K562 (cell line): ENCODE measurements around the gene SLC16A14. TPM values are rescaled to one million over a fixed set of nuclear protein-coding genes. Genes with fewer than 3 reads are reported as not detected.

Experiments used
- ATAC-seq: fragments of 200-7000 bp; cut with Tn5 transposase; 3 replicates; pipeline ENCODE4 v1.9.1; 2020; ENCODE audit warnings: moderate library complexity
- BruUV-seq: library from RNA; stranded (reverse); fragments of 400-500 nt; replicated peaks from 2 replicates; lab custom pipeline; 2021; lab: Mats Ljungman, UMichigan
- CTCF ChIA-PET: fragments of 300-600 bp; formaldehyde crosslinking; extraction: SDS; loops from one replicate; lab custom pipeline; 2021; ENCODE audit warnings: low intra/inter-chr PET ratio; lab: Yijun Ruan, JAX
- POLR2A ChIA-PET: fragments of 300-600, 350-650 bp; sonication (Branson Sonifier 250); formaldehyde crosslinking; extraction: SDS; loops from one replicate; lab custom pipeline; 2021; ENCODE audit warnings: antibody characterized with exemption, inconsistent platforms; lab: Yijun Ruan, JAX
- DNase-seq, 4 experiments: peaks; one replicate each; pipeline versions ENCODE4 v3.0.0 to v3.0.0-alpha.2; 2011 to 2018; ENCODE audit warnings: low spot score in 3 of 4, mixed read lengths in 3 of 4; ENCODE audit errors: extremely low read depth in 1 of 4
- FAIRE-seq: peaks from 2 replicates; lab custom pipeline; 2011; peaks lifted over from hg19 to GRCh38; lab: Jason Lieb, UNC
- H2AFZ ChIP-seq: 2 replicates; pipeline ENCODE4 v1.6.0; 2011; ENCODE audit warnings: low read depth, low read length, control low read depth, inconsistent platforms
- H3K27ac ChIP-seq: fragments of 200-600 bp; 3 replicates; pipeline ENCODE4 v1.8.0; 2011; ENCODE audit warnings: low read depth, mild to moderate bottlenecking, control low read depth, inconsistent platforms, low read length, moderate library complexity, mixed read lengths; ENCODE audit errors: extremely low read depth
- H3K27me3 ChIP-seq, 2 experiments: fragments of 300-600 bp in 1 of 2; 2 replicates in 1 of 2; 3 replicates in 1 of 2; pipeline versions ENCODE4 v1.6.0 to v1.8.0; 2011; ENCODE audit warnings: inconsistent platforms in 2 of 2, low read length in 2 of 2, mild to moderate bottlenecking in 1 of 2, mixed read lengths in 1 of 2, moderate library complexity in 1 of 2; ENCODE audit not compliant: control insufficient read depth in 2 of 2, insufficient read depth in 2 of 2
- H3K36me3 ChIP-seq: fragments of 300-600 bp; 3 replicates; pipeline ENCODE4 v1.8.0; 2011; ENCODE audit warnings: mild to moderate bottlenecking, low read length, inconsistent platforms; ENCODE audit not compliant: control insufficient read depth, insufficient read depth
- H3K4me1 ChIP-seq, 2 experiments: fragments of 200-600 bp in 1 of 2; replicated peaks in 1 of 2; 2 replicates in 1 of 2; 3 replicates in 1 of 2; pipeline versions ENCODE4 v1.5.1 to v1.8.0; 2011; ENCODE audit warnings: inconsistent platforms in 2 of 2, low read length in 2 of 2, mild to moderate bottlenecking in 1 of 2, mixed read lengths in 1 of 2, moderate library complexity in 1 of 2; ENCODE audit not compliant: control insufficient read depth in 2 of 2, insufficient read depth in 2 of 2
- H3K4me2 ChIP-seq: 2 replicates; pipeline ENCODE4 v1.6.1; 2011; ENCODE audit warnings: low read length, control low read depth, inconsistent platforms, mixed read lengths; ENCODE audit not compliant: insufficient read depth
- H3K4me3 ChIP-seq: fragments of 200-600 bp; sonication (generic), shearing (Covaris generic); 2 replicates; pipeline ENCODE4 v1.5.1; 2016; ENCODE audit warnings: control low read depth, inconsistent platforms
- H3K79me2 ChIP-seq: fragments of 200-600 bp; 3 replicates; pipeline ENCODE4 v1.8.0; 2011; ENCODE audit warnings: low read length, inconsistent platforms; ENCODE audit not compliant: control insufficient read depth, insufficient read depth
- H3K9ac ChIP-seq, 2 experiments: 2 replicates each; pipeline versions ENCODE4 v1.6.0 to v1.6.1; 2011; ENCODE audit warnings: low read depth in 2 of 2, low read length in 2 of 2, control low read depth in 1 of 2, inconsistent platforms in 1 of 2, mild to moderate bottlenecking in 1 of 2, mixed read lengths in 1 of 2; ENCODE audit not compliant: insufficient read depth in 1 of 2
- H3K9me1 ChIP-seq: one replicate; pipeline ENCODE4 v1.6.0; 2011; ENCODE audit warnings: inconsistent platforms, mild to moderate bottlenecking, low read length, moderate library complexity; ENCODE audit not compliant: control insufficient read depth, insufficient read depth
- H3K9me3 ChIP-seq: replicated peaks from 2 replicates; pipeline ENCODE4 v1.5.1; 2011; ENCODE audit warnings: low read depth, low read length, inconsistent platforms; ENCODE audit not compliant: control insufficient read depth, insufficient read depth
- H4K20me1 ChIP-seq: replicated peaks from 2 replicates; pipeline ENCODE4 v1.6.1; 2011; ENCODE audit warnings: low read length, inconsistent platforms, mixed read lengths; ENCODE audit not compliant: control insufficient read depth, insufficient read depth
- CAMTA2 ChIP-seq: fragments of 250-450 bp; sonication (Bioruptor Pico); conservative IDR thresholded peaks from 2 replicates; pipeline ENCODE4 v1.5.1; 2022
- CEBPB ChIP-seq: fragments of 450-650 bp; IDR thresholded peaks from 2 replicates; pipeline ENCODE4 v1.6.1; 2016; ENCODE audit warnings: missing genetic modification characterization, missing compliant biosample characterization
- CEBPZ ChIP-seq: fragments of 150-350 bp; IDR thresholded peaks from 2 replicates; pipeline ENCODE4 v1.6.1; 2014; ENCODE audit warnings: low read depth, mild to moderate bottlenecking, low read length, borderline replicate concordance
- CGGBP1 ChIP-seq: fragments of 250-450 bp; sonication (Bioruptor Pico); IDR thresholded peaks from 2 replicates; pipeline ENCODE4 v1.9.0; 2021; ENCODE audit warnings: mild to moderate bottlenecking
- HBP1 ChIP-seq: fragments of 450-650 bp; formaldehyde crosslinking; IDR thresholded peaks from 2 replicates; pipeline ENCODE4 v1.4.0; 2022; ENCODE audit warnings: missing genetic modification characterization
- HDGF ChIP-seq: fragments of 450-650 bp; IDR thresholded peaks from 2 replicates; pipeline ENCODE4 v1.6.1; 2016
- HMG20B ChIP-seq: fragments of 250-450 bp; sonication (Bioruptor Pico); IDR thresholded peaks from 2 replicates; pipeline ENCODE4 v1.5.0; 2021; ENCODE audit warnings: mild to moderate bottlenecking
- HSF4 ChIP-seq: fragments of 250-450 bp; sonication (Bioruptor Pico); IDR thresholded peaks from 2 replicates; pipeline ENCODE4 v2.1.2; 2022; ENCODE audit warnings: mild to moderate bottlenecking, moderate library complexity, borderline replicate concordance
- LEF1 ChIP-seq: fragments of 450-650 bp; IDR thresholded peaks from 2 replicates; pipeline ENCODE4 v1.6.1; 2016; ENCODE audit warnings: mild to moderate bottlenecking
- MAX ChIP-seq: sonication (generic); formaldehyde crosslinking; IDR thresholded peaks from 2 replicates; pipeline ENCODE4 v1.9.0; 2022; ENCODE audit warnings: mild to moderate bottlenecking, missing genetic modification reagents
- NFRKB ChIP-seq: fragments of 450-650 bp; IDR thresholded peaks from 2 replicates; pipeline ENCODE4 v1.6.1; 2016; ENCODE audit warnings: low read depth
- POLR2A ChIP-seq: fragments of 450-650 bp; conservative IDR thresholded peaks from 2 replicates; pipeline ENCODE4 v1.6.1; 2016
- RBM22 ChIP-seq: fragments of 200-400 bp; formaldehyde crosslinking; IDR thresholded peaks from 2 replicates; pipeline ENCODE4 v1.6.1; 2018; ENCODE audit warnings: low read length, low read depth; ENCODE audit not compliant: poor library complexity, severe bottlenecking
- SETDB1 ChIP-seq: IDR thresholded peaks from one replicate; pipeline ENCODE4 v1.6.1; 2012; ENCODE audit warnings: low read length, control low read depth, inconsistent platforms
- ZNF282 ChIP-seq: sonication (generic); formaldehyde crosslinking; IDR thresholded peaks from 2 replicates; pipeline ENCODE4 v1.8.1; 2023; ENCODE audit warnings: missing genetic modification reagents
- ZNF586 ChIP-seq: fragments of 450-650 bp; formaldehyde crosslinking; conservative IDR thresholded peaks from 2 replicates; pipeline ENCODE4 v1.4.0; 2020; ENCODE audit warnings: mild to moderate bottlenecking, moderate library complexity
- WGBS: fragments of 100-300 bp; shearing (Covaris generic); methylation state at CpG from one replicate; pipeline ENCODE4 v1.1.6; 2016; ENCODE audit warnings: low coverage, mixed read lengths; ENCODE audit not compliant: insufficient coverage; ENCODE audit errors: missing lambda C conversion rate; 5-methylcytosine and 5-hydroxymethylcytosine counted together
- in situ Hi-C: fragments of 300-500 bp; cut with MboI; formaldehyde crosslinking; loops from 4 replicates; pipeline ENCODE4 v1.15.0; 2018; ENCODE audit warnings: inconsistent platforms, mixed read lengths
- intact Hi-C: fragments of 100-400 bp; cut with micrococcal nuclease; formaldehyde crosslinking; loops from 2 replicates; pipeline ENCODE4 v1.14.2; 2022
- polyA plus RNA-seq, 8 experiments: library from polyadenylated mRNA; depleted of rRNA in 4 of 8; stranded (reverse) in 5 of 8; unstranded in 3 of 8; fragments of >200 nt; fragmentation: Nextera tagmentation in 2 of 8; fragmentation: Illumina TruSeq in 1 of 8; extraction: Ambion mirVana in 2 of 8; extraction: Trizol in 1 of 8; gene quantifications; 2 replicates each; pipeline versions ENCODE4 v1.2.1 to v1.2.3, GENCODE V29; 2011 to 2014; ENCODE audit warnings: inconsistent platforms in 1 of 8, missing spikeins in 1 of 8
- total RNA-seq, 7 experiments: library from RNA; depleted of rRNA in 6 of 7; stranded (reverse); fragments of >200 nt in 6 of 7; fragmentation: Illumina TruSeq in 2 of 7; extraction: Trizol in 2 of 7; gene quantifications; 2 replicates each; pipeline versions ENCODE4 v1.2.1 to v1.2.3, GENCODE V29; 2011 to 2021; ENCODE audit warnings: low replicate concordance in 1 of 7
- TF ChIP-seq, protein P1 (sequence below): fragments of 450-650 bp; formaldehyde crosslinking; IDR thresholded peaks from 2 replicates; pipeline ENCODE4 v1.4.0; 2020; ENCODE audit warnings: mild to moderate bottlenecking, moderate library complexity

SLC16A14 gene
- total and polyA plus RNA-seq, 9 of the 15 experiments (the other 6 are each of a cell fraction or from before 2014, with no cell fraction given) = not detected

GRCh38 chr2:230069402-230069801 lies 678 bp upstream of the SLC16A14 start:
- no peak for ATAC-seq
- in situ Hi-C loops = no loop called here
- H3K4me3 ChIP-seq = no peak overlapping the region
- no peak for TF ChIP-seq LEF1
- no peak for TF ChIP-seq ZNF282 (CRISPR knock-in tag)
- no peak for TF ChIP-seq HSF4 (CRISPR knock-in tag)
- no peak for TF ChIP-seq RBM22
- no peak for TF ChIP-seq HDGF
- no peak for TF ChIP-seq HMG20B (CRISPR knock-in tag)
- TF ChIP-seq CEBPB (tag) = no peak
- TF ChIP-seq MAX = no peak
- no peak for TF ChIP-seq CEBPZ
- no peak for TF ChIP-seq NFRKB
- TF ChIP-seq ZNF586 (CRISPR knock-in tag) = no peak
- no peak for TF ChIP-seq SETDB1
- no peak for TF ChIP-seq CAMTA2
- no peak for TF ChIP-seq CGGBP1 (CRISPR knock-in tag)
- TF ChIP-seq HBP1 = no peak
- no peak for TF ChIP-seq POLR2A
- TF ChIP-seq, protein P1, sequence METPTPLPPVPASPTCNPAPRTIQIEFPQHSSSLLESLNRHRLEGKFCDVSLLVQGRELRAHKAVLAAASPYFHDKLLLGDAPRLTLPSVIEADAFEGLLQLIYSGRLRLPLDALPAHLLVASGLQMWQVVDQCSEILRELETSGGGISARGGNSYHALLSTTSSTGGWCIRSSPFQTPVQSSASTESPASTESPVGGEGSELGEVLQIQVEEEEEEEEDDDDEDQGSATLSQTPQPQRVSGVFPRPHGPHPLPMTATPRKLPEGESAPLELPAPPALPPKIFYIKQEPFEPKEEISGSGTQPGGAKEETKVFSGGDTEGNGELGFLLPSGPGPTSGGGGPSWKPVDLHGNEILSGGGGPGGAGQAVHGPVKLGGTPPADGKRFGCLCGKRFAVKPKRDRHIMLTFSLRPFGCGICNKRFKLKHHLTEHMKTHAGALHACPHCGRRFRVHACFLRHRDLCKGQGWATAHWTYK (CRISPR knock-in tag) = no peak

More at GRCh38 chr2:230069402-230069801, 678 bp upstream of the SLC16A14 start:
- intact Hi-C loops = loop anchor here (10.0 kb wide), 1 partner anchor 65 kb away; no protein-coding TSS in a partner anchor
- FAIRE-seq (no peak), DNase-seq (no peak)
- Histone ChIP-seq H3K27me3 (peaks cover 0 to 31% of the 10 kb centered on the region in 2 experiments; a peak in 2 of 5 replicates), H3K27ac (no peak overlapping the region), H3K79me2 (no peaks in the 10 kb centered on the region), H3K9me3 (no peaks in the 10 kb centered on the region), H3K9ac (no peak overlapping the region), H2AFZ (no peak overlapping the region), H3K4me2 (no peak overlapping the region), H4K20me1 (no peaks in the 10 kb centered on the region), H3K4me1 (peaks cover 0 to 11% of the 10 kb centered on the region in 2 experiments; a peak in 3 of 5 replicates), H3K9me1 (no peaks in the 10 kb centered on the region), H3K36me3 (no peaks in the 10 kb centered on the region)
- no TSS peak for BruUV-seq
- ChIA-PET POLR2A (no interaction called here), CTCF (no interaction called here)
- WGBS = 11% methylated on average over 6 of the region's 6 CpGs
